Measurements from ENCODE around the gene ABCC5.
"Not testable (repeated sequence)": the region's sequence is repeated elsewhere in the genome, so short reads cannot be mapped to it uniquely, and the experiment has no call there.

Gene ABCC5

DNA sequence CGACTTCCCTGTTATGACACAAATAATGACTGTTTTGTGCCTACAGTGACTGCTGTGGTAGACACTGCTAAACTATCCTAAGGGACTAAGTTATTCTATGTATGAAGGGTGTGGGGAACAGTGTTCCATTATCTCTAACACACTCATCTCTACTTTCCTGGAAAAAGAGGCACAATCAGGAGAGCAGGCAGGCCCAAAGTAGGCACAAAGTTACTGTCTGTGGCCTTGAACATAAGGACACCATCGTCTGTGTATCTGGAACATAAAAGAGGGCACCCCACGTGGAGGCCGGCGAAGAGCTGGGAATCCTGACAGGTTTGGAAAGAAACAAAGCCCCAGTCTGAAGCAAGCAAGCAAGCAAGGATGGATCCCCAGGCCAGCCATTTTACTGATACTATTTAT, 1.5 kb downstream of the ABCC5 start:
- no peak for DNase-seq (ENCODE audit: low spot score)

- DNase-seq (ENCODE audit: low spot score) = no peak
These were observed 2.2 kb downstream of the ABCC5 start for GRCh38 chr3:184015381-184016019.

DNA sequence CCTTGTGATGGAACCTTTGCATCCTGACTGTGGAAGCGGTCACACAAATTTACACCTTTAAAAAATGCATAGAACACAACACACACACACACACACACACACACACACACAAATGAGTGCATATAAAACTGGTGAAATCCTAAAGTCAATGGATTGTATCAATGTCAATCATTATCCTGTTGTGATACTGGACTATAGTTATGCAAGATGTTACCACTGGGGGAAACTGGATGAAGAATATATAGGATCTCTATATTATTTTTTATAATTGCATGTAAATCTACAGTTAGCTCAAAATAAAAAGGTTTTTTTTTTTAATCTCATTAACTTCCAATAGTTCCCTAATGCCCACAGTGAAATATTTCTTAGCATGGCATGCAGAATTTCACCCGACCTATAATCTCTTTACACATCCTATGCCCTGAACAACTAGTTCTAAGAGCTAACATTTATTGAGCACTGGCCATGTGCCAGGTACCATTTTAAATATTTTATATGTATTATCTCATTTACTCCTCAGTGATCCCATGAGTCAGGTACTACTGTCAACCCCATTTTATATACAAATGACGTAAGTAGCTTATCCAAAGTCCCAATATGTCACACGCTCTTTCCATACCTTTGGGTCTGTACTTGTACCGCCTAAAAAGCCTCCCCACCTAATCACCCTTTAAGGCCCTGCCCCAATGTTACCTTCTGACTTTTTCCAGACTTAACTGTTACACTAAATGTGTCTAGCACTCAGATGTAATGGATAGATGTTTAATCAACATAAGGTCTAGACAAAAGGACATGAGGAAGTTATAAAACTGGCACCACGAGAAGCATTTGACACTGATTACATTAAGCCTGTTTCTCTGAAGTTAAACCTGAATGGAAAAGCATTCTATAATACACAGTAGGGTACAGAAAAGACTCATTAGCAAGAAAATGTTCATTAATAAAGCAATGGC, 5.5 kb downstream of the ABCC5 start:
- no peak for DNase-seq (ENCODE audit: low spot score)

DNA sequence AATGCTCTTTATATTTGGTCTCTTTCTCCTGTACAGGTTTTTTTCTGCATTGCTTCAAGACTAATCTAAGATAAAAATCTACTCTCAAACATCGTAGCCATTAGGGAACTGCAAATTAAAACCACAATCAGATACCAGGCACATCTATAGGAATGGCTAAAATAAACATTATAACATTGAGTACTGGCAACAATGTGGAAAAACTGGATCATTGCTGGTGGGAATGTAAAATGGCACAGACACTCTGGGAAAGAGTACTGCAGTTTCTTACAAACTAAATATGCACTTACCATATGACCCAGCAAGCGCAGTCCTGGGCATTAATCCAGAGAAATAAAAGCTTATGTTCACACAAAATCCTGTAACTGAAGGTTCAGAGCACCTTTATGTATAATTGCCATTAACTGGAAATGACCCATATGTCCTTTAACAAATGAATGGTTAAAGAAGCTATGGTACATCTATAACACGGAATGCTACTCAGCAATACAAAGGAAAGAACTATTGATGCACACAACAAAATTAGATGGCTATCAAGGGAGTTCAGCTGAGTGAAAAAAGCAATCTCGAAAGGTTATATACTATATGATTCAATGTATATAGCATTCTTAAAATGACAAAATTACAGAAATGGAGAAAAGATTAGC, 6.3 kb downstream of the ABCC5 start:
- no peak for DNase-seq (ENCODE audit: low spot score)

- no peak for DNase-seq (ENCODE audit: low spot score)
These were observed 9.5 kb downstream of the ABCC5 start for GRCh38 chr3:184008161-184008560.

- not testable (repeated sequence) for DNase-seq (ENCODE audit: low spot score)
These were observed 10.4 kb downstream of the ABCC5 start for GRCh38 chr3:184007143-184007813.

DNA sequence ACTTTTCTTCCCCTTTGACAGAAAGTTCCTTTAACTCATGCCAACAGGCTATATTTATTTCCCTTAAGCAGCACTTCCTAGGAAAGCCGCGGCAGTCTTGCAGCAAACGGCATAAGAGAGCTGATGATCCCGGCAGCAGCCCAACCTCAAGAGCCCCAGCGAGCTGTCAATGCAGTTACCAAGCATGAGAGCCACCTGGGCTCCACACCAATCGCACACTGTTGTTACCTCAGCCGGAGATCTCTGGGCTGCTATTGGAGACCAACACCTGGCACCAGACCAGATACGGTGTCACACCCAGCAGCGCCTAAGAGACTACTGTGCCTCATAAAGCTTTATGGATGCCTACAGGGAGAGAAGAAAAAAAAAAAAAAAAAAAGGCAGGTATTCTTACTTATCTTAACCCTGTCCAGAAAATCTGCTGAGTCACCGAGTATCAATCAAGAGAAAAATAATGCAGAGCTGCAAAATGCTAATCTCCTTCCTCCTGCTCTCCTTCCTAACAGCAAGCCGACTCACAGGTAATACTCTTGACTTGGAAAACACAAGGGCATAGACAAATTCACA, 11.7 kb downstream of the ABCC5 start:
- DNase-seq (ENCODE audit: low spot score) = no peak

GRCh38 chr3:184004476-184004875, 13.2 kb downstream of the ABCC5 start:
- no peak for DNase-seq (ENCODE audit: low spot score)

GRCh38 chr3:184003187-184003967, 14.3 kb downstream of the ABCC5 start:
- DNase-seq (ENCODE audit: low spot score) = peak; percentile 55

DNA sequence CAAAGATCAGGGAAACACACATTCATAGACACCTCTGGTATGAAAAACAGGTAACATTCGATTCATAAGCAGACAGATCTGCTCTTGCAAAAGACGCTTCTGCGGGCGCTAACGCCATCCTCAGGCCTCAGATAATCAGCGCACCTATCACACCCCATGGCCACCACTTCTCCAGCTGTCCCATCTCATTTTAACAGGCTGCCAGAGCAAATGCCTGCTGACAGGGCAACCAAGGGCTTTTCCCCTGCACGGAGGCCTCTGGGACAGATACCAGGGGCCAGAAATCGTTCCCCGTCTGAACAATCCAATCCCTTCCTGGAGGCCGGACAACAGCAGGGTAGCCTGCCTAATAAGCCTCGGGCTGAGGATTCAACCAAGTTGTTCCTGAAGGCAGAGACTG, 15.2 kb downstream of the ABCC5 start:
- DNase-seq (ENCODE audit: low spot score) = no peak

- no peak for DNase-seq (ENCODE audit: low spot score)
These were observed 15.9 kb downstream of the ABCC5 start for GRCh38 chr3:184001761-184002160.

GRCh38 chr3:183991403-183991802, 26.3 kb downstream of the ABCC5 start:
- DNase-seq (ENCODE audit: low spot score) = no peak

GRCh38 chr3:183988216-183988790, 29.4 kb downstream of the ABCC5 start:
- DNase-seq (ENCODE audit: low spot score) = peak; percentile 61

DNA sequence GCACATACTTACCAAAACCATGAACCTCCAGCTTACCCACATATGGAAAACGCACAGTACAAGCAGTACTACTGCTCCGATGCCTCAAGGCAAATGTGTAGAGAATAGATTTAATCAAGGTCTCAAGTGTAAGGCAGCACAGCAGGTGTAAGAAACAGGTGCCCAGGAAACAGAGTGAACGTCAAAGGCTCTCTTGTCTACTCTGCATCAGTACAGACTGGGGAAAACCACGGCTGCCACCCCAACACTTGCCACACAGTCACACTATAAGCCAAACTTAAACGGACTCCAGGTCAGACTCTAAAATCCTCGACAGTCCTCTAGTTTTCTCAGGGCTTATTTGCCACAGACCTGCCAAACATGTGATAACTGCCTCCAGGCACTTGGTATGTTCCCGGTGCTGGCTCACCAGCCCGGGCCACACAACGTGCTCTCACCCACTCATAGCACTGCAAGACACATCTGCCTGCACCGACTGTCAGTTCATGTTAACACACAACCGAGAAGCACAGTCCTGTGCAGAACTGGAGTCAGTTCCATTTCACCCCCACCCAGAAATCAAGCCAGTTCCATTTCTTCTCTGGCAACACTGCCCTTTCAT, 30.6 kb downstream of the ABCC5 start:
- DNase-seq (ENCODE audit: low spot score) = no peak

- no peak for DNase-seq (ENCODE audit: low spot score)
These were observed 32.6 kb downstream of the ABCC5 start for GRCh38 chr3:183984749-183985729.

- DNase-seq (ENCODE audit: low spot score) = no peak
These were observed 33.5 kb downstream of the ABCC5 start for GRCh38 chr3:183984127-183984740.

GRCh38 chr3:183981990-183982644, 35.6 kb downstream of the ABCC5 start:
- no peak for DNase-seq (ENCODE audit: low spot score)

- DNase-seq (ENCODE audit: low spot score) = no peak
These were observed 37.3 kb downstream of the ABCC5 start for GRCh38 chr3:183980403-183980802.
